Measurements from ENCODE around the gene GMPPA.
A peak's percentile ranks its signal among the peaks of the same experiment; 100 is the strongest.

GMPPA gene

GRCh38 chr2:219506802-219507526 lies 8.3 kb downstream of the GMPPA start:
- DNase-seq, result no peak

DNA sequence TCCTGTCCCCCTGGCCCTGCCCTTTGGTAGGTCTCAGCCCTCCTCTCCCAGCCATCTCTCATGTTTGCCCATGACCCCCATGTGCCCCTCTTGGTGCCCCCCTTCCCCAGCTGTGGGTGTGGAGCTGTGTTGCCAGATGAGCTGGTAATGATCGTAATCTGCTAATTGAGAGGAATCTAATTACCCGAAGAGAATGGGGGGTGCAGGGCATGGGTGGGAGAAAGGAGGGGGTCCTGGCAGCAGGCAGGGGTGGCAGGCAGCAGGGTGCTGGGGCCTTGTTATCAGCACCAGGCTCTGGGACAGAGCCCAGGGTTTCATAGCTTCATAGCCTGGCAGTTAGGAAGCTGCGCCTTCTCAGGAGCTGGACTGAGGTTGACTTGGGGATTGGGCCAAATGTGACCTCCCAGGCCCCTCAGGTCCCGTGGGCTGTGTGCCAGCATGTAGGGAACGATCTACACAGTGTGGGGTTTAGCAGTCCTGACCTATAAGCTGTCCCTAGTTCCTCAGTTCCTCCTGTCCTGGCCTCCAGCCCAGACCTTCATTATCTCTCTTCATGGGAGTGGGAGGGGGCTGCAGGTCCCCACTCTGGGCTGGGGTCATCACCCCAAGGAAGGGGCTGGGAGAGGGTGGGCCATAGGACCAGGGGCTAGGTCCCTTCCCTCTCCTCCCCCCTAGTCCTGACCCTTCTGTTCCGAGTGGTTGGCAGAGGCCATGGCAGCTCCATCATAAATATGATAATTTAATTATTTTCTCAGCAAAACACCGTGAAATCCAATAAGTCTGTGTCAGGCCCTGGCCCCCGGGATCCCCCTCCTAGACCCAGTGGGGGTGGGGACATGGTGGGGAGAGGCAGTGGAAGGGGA lies 9.1 kb downstream of the GMPPA start:
- no peak for DNase-seq

- no peak for DNase-seq
These were observed 9.7 kb downstream of the GMPPA start for GRCh38 chr2:219508444-219508734.

GRCh38 chr2:219508971-219509779 lies 10.5 kb downstream of the GMPPA start:
- DNase-seq, result no peak

DNA sequence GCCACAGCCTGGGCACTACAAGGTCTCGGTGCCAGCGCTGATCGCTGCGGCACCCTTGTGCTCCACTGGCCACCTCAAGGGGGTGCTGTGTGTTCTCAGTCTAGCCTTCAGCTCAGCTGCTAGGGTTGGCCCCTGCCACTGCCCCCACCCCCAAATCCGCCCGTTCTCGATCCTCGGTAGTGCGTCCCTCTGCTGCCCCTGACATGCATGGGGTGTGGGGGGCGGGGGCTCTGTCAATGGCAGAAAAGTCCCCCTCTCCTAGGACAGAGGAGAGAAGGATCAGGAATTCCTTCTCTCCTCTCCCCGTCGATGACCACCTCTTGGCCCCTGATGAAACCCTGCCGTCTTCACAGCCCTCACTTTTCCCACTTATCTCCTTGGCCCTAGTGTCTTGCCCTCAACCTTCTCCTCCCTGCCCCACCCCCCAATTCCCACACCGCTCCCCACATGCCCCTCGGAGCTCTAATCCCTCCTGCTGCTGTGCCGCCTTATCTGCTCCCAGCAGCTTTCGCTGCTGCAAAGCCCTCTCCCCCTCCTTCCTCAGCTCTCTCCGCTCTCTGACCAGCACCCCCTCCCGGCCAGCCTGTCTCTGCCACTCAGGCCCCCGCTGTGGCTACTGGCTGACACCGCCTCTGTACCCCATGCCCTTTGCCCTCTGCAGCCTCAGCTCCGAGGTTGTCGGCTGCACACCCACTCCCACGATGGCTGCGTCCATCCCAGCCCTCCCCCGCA lies 11.3 kb downstream of the GMPPA start:
- DNase-seq, result peak; percentile 47

DNA sequence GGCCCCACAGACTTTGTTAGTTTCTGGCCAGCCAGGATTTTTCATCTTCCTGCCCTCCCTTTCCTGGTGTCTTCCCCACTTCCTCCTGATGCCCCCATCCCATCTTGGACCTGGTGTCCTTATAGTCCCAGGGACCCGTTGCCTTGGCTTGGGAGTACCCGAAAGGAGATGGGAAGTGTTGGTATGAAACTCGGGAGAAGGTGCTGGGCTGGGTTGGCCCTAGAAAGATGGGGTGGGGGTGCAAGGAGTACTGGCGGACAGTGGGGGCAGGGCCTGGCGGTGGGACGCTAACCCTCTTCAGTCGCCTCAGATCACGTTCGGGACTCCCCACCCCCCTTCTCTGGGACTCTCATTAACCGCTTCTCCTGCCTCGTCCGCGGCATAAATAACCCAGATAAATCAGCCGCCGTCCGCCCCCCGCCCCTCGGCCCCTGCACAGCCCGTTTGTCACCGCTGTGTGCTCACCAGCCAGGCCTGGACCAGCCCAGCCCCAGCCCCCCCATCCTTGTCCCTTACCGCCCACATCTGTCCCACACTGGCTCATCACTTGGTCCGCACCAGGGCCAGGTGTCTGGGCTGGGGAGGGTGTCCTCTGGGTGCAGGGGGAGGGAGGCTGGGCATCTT lies 11.9 kb downstream of the GMPPA start:
- no peak for DNase-seq

GRCh38 chr2:219511547-219512325 lies 13.0 kb downstream of the GMPPA start:
- no peak for DNase-seq

- no peak for DNase-seq
These were observed 14.0 kb downstream of the GMPPA start for GRCh38 chr2:219512524-219513216.

DNA sequence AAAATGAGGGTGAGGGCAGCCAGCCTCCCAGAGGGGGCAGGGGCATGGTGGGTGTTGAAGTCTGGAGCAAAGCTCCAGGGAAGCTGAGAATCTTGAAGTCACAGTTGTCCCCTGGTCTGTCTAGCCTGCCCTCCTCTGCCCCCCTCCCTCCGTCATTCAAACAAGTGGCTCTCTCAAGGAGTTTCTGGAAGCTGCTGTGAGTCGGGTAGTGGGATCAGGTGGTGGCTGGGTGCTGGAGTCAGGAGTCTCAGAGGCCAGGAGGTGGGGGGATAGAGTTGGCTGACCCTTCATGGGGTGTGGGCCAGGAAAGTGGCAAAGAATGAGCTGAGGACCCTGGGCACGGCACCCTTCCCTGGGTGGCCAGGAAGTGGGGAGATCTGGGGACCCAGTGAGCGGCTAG lies 15.1 kb downstream of the GMPPA start:
- no peak for DNase-seq

- no peak for DNase-seq
These were observed 15.6 kb downstream of the GMPPA start, which contains the start of gene ASIC4 for GRCh38 chr2:219514196-219514761. Gene ASIC4, plus strand, starts transcription at chr2:219514482. Its CDS starts 243 bp downstream, at chr2:219514725.

DNA sequence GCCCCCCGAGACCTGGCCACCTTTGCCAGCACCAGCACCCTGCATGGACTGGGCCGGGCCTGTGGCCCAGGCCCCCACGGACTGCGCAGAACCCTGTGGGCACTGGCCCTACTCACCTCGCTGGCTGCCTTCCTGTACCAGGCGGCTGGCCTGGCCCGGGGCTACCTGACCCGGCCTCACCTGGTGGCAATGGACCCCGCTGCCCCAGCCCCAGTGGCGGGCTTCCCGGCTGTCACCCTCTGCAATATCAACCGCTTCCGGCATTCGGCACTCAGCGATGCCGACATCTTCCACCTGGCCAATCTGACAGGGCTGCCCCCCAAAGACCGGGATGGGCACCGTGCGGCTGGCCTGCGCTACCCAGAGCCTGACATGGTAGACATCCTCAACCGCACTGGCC lies 16.1 kb downstream of the GMPPA start:
- no peak for DNase-seq

- DNase-seq, result no peak
These were observed 17.4 kb downstream of the GMPPA start for GRCh38 chr2:219515874-219516629.

DNA sequence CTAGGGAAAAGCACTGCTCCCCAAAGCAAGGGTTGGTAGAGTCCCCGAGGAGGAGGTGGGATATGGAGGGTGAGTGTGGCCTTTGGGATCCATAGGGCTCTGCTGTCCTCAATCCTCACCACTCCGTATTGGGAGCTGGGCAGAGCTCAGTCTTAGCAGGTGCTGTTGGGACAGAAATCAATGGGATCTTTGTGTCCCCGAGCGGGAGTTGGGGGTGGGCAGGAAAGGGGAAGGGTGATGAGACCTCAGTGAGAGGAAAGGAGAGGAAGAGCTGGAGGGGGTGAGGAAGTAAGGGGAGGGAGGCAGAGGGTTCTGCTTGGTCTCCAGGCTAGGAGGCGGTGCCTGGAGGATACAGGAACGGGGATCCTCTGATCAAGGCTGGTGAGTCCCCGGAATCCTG lies 18.2 kb downstream of the GMPPA start:
- no peak for DNase-seq

- no peak for DNase-seq
These were observed 19.5 kb downstream of the GMPPA start for GRCh38 chr2:219517954-219518778.

- DNase-seq, result no peak
These were observed 20.8 kb downstream of the GMPPA start for GRCh38 chr2:219519526-219519916.

- no peak for DNase-seq
These were observed 21.4 kb downstream of the GMPPA start for GRCh38 chr2:219520079-219520478.

DNA sequence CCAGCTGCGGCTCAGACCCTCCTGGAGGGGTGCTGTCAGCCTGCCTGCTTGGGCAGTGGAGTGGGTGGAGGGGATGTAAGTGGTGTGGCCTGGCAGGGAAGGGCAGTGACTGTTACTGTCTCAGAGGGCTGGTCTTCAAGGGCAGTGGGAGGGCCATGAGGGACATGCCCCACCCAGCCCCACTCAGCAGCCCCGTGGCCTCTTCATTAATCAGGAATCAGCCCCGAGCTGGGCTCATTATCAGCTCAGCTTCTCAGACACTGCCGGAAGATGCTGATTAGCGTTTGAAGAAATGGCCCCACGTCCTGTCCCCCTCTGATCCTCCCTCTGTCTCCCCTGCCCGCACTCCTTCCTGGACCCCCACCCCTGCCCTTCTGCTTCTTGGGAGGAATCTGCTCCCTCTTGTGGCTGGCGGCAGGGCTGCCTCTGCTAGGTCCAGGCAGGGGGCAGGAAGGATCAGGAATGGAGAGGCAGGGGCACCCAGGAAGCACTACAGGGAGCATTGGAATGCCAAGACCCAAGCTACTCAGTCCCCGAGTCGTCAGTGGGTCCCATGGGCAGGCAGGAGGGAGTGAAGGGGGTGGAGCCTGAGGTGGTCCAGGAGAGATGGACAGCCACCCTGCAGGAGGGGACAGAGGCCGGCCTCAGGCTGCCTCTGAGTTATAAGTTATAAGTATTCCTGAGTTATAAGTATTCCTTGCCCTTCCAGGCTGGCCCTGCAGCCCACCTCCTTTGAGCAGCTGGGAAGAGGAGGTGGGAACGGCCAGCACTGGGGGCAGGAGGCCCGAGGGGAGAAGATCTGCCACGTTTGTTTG lies 22.6 kb downstream of the GMPPA start:
- no peak for DNase-seq
